Ectodermal cell (in vitro differentiated cells): ENCODE results near the gene TCERG1L.

Source experiments
- H3K27ac ChIP-seq: 2 replicates; pipeline ENCODE4 v1.7.0; 2013; ENCODE audit warnings: mild to moderate bottlenecking, low read depth, low read length; ENCODE audit not compliant: insufficient read depth, poor library complexity, severe bottlenecking
- H3K27me3 ChIP-seq: 2 replicates; pipeline ENCODE4 v1.7.0; 2013; ENCODE audit warnings: mild to moderate bottlenecking, low read length; ENCODE audit not compliant: insufficient read depth, control insufficient read depth, poor library complexity, severe bottlenecking
- H3K36me3 ChIP-seq: one replicate; pipeline ENCODE4 v1.7.0; 2013; ENCODE audit warnings: low read length; ENCODE audit not compliant: control insufficient read depth, insufficient read depth
- H3K4me1 ChIP-seq: one replicate; pipeline ENCODE4 v1.7.0; 2013; ENCODE audit warnings: low read length; ENCODE audit not compliant: control insufficient read depth, insufficient read depth
- H3K4me3 ChIP-seq: 2 replicates; pipeline ENCODE4 v1.7.0; 2013; ENCODE audit warnings: low read depth, low read length, control low read depth; ENCODE audit not compliant: insufficient read depth
- H3K9me3 ChIP-seq: 2 replicates; pipeline ENCODE4 v1.7.0; 2013; ENCODE audit warnings: mild to moderate bottlenecking, low read length, moderate library complexity; ENCODE audit not compliant: control insufficient read depth
- WGBS, 2 experiments: methylation state at CpG; one replicate each; pipeline ENCODE4 v1.1.7; 2013; ENCODE audit warnings: missing lambda C conversion rate in 2 of 2; 5-methylcytosine and 5-hydroxymethylcytosine counted together

Gene TCERG1L

GRCh38 chr10:131195116-131195515 is 116.4 kb downstream of the TCERG1L start:
- no peaks in the 10 kb centered on the region for H3K36me3 ChIP-seq
- H3K4me1 ChIP-seq: peaks cover 12% of the 10 kb centered on the region
- H3K9me3 ChIP-seq: no peaks in the 10 kb centered on the region
- no peak overlapping the region for H3K4me3 ChIP-seq
- 93 to 95% methylated on average over 9 of the region's 9 CpGs for WGBS, 2 experiments
- H3K27me3 ChIP-seq: no peaks in the 10 kb centered on the region
- H3K27ac ChIP-seq: no peak overlapping the region

GRCh38 chr10:131193923-131194322 is 117.6 kb downstream of the TCERG1L start:
- Histone ChIP-seq H3K4me1 (no peaks in the 10 kb centered on the region), H3K4me3 (no peak overlapping the region), H3K36me3 (no peaks in the 10 kb centered on the region), H3K9me3 (no peaks in the 10 kb centered on the region), H3K27ac (no peak overlapping the region), H3K27me3 (no peaks in the 10 kb centered on the region)
- 94 to 97% methylated on average over 15 of the region's 15 CpGs for WGBS, 2 experiments

DNA sequence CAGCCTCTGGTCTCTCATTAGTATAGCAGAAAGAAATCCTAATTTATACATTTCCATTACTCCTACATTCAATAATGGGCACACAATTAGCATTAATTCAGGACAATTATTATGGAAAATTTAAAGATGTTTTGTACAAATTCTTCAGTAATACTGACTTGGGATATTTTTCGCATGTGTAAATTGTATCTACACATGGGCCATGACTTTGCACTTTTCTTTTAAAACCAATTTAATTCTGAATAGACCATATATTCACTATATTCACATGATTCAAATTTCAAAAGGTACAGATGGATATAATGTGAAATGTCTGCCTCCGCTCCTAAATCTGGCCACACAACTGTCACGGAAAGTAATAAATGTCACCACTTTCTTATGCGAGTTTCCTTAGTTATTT is 123.0 kb downstream of the TCERG1L start:
- WGBS, 2 experiments: 97 to 98% methylated on average over 3 to 4 of the region's 4 CpGs
- Histone ChIP-seq H3K9me3 (no peaks in the 10 kb centered on the region), H3K36me3 (no peaks in the 10 kb centered on the region)

DNA sequence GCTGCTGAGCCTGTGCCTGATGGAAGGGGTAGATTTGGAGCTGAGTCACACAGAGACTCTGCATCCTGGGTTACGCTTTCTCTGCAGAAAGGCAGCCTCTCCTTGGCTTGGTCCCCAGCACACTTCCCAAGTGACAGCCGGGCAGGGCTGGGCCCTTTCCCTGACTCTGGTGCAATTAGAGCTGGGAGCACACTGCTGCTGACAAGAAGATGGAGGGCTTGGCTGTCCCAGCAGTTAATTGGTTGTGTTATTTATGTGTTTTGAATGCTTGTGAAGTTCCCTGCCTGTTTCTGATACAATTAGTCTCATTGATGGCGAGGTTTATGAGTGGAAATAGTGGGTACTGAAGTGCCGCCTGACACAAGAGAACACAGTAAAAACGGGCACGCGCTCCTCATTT is 123.6 kb downstream of the TCERG1L start:
- WGBS, 2 experiments: 89 to 93% methylated on average over 7 of the region's 7 CpGs
- Histone ChIP-seq H3K27me3 (no peaks in the 10 kb centered on the region), H3K27ac (no peak overlapping the region), H3K9me3 (no peaks in the 10 kb centered on the region), H3K36me3 (no peaks in the 10 kb centered on the region), H3K4me1 (no peaks in the 10 kb centered on the region), H3K4me3 (no peak overlapping the region)

More for the DNA sequence above, 123.0 kb downstream of the TCERG1L start:
- Histone ChIP-seq H3K27ac (no peak overlapping the region), H3K4me1 (no peaks in the 10 kb centered on the region), H3K4me3 (no peak overlapping the region), H3K27me3 (no peaks in the 10 kb centered on the region)

DNA sequence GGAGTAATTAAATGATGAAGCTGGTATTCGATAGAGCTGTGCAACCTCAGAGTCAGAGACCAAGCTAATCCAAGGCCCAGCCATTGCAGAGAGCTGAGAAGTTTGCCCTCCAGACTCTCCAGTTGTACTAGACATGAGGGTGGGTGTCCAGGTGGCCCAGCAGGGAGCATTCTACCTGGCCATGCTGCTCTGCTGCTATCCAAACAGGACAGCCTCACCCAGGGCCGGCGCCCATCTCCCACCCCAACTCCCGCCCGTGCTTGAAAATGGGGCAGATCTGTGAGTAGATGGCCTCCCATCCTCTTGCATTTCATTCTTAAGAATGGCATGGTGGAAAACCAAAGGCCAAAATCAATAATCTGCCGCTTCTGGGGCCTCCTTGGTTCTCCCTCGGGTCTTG is 124.2 kb downstream of the TCERG1L start:
- WGBS, 2 experiments: 85 to 88% methylated on average over 7 of the region's 7 CpGs
- H3K4me1 ChIP-seq: no peaks in the 10 kb centered on the region
- no peaks in the 10 kb centered on the region for H3K36me3 ChIP-seq
- H3K4me3 ChIP-seq: no peak overlapping the region
- H3K9me3 ChIP-seq: no peaks in the 10 kb centered on the region
- no peak overlapping the region for H3K27ac ChIP-seq
- no peaks in the 10 kb centered on the region for H3K27me3 ChIP-seq

- Histone ChIP-seq H3K9me3 (no peaks in the 10 kb centered on the region), H3K36me3 (no peaks in the 10 kb centered on the region), H3K27ac (no peak overlapping the region), H3K4me1 (no peaks in the 10 kb centered on the region), H3K27me3 (no peaks in the 10 kb centered on the region), H3K4me3 (no peak overlapping the region)
- WGBS, 2 experiments: 95% methylated on average over 11 to 12 of the region's 12 CpGs
Measured at GRCh38 chr10:131186547-131187253, 124.8 kb downstream of the TCERG1L start.

DNA sequence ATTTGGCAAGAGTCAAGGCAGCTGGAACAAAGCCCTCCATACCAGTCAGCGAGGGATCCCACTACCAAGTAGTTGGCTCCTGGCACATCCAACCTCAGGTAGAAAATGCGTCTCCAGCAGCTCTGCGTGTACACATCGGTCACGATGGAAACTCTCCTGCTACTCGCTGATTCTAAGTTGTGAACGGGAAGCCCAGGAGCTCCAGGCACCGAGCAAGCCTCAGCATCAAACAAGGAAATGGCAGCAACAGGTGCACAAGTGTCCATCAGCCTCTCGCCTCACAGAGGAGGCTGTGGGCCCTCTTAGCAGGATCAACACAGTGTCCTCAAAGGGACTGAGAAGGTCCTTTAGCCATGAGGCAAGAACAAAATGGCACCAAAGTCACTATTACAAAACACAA is 127.0 kb downstream of the TCERG1L start:
- 94 to 97% methylated on average over 9 of the region's 9 CpGs for WGBS, 2 experiments

DNA sequence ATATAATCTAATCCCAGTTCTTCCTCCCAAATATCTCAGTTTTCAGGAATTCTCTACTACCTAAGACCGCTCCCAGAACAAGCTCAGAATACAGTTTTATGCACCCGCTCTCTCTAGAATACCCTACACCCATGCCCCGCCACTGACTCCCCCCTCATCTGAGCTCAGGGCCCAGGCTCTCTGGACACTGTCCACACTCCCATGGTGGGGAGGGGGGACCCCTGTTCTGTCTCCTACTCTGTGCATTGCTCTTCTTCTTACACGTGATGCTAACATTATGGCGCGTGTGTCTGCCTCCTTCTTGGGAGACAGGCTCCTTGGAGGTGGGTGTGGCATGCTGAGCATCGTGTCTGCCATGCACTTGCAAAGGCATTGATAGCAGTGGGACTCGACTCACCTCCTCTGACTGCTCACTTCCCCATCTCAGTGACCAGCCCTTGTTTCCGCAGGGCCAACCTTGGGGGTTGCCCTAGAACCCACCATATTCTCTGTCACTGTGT is 127.9 kb downstream of the TCERG1L start:
- Histone ChIP-seq H3K27me3 (no peaks in the 10 kb centered on the region), H3K9me3 (no peaks in the 10 kb centered on the region), H3K4me1 (peaks cover 10% of the 10 kb centered on the region), H3K27ac (no peak overlapping the region), H3K4me3 (no peak overlapping the region), H3K36me3 (no peaks in the 10 kb centered on the region)
- 93 to 94% methylated on average over 9 of the region's 9 CpGs for WGBS, 2 experiments

More for the DNA sequence above, 127.0 kb downstream of the TCERG1L start:
- H3K27me3 ChIP-seq: no peaks in the 10 kb centered on the region
- no peaks in the 10 kb centered on the region for H3K9me3 ChIP-seq
- H3K4me3 ChIP-seq: no peak overlapping the region
- H3K36me3 ChIP-seq: no peaks in the 10 kb centered on the region
- H3K4me1 ChIP-seq: peaks cover 4% of the 10 kb centered on the region
- H3K27ac ChIP-seq: no peak overlapping the region

DNA sequence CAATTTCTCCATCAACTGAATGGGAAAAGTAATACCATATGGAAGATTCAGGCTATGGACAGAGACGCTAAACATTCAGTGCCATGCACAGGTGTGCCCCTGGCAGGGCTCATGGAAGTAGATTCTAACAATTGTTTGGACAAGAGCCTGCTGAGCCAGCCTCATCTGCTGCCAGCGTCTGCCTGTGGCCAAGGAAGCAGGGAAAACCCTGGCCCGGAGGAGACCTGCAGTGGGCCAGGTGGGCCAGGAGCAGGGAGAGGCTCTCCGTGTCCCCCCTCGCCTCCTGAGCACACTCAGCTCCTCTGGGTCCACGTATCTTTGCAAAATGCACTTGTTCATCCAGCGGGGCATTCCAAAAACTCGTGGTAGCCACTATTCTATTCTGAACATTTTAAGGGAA is 130.1 kb downstream of the TCERG1L start:
- H3K27ac ChIP-seq: no peak overlapping the region
- WGBS, 2 experiments: 91 to 93% methylated on average over 8 of the region's 8 CpGs
- no peaks in the 10 kb centered on the region for H3K9me3 ChIP-seq
- no peaks in the 10 kb centered on the region for H3K36me3 ChIP-seq
- no peak overlapping the region for H3K4me3 ChIP-seq
- H3K27me3 ChIP-seq: no peaks in the 10 kb centered on the region
- H3K4me1 ChIP-seq: peaks cover 10% of the 10 kb centered on the region

- Histone ChIP-seq H3K4me3 (no peak overlapping the region), H3K9me3 (no peaks in the 10 kb centered on the region), H3K36me3 (no peaks in the 10 kb centered on the region), H3K27me3 (no peaks in the 10 kb centered on the region), H3K4me1 (peaks cover 10% of the 10 kb centered on the region), H3K27ac (no peak overlapping the region)
- WGBS, 2 experiments: 87 to 92% methylated on average over 14 to 15 of the region's 15 CpGs
Measured at GRCh38 chr10:131180740-131181415, 130.6 kb downstream of the TCERG1L start.
